GM21423 (cell line): ENCODE results near the gene INSR.
"Not testable (repeated sequence)": the region's sequence is repeated elsewhere in the genome, so short reads cannot be mapped to it uniquely, and the experiment has no call there.

ENCODE experiments used
- ATAC-seq: cut with Tn5 transposase; IDR thresholded peaks from one replicate; pipeline ENCODE4 v1.9.1; 2021; ENCODE audit warnings: mild to moderate bottlenecking, moderate library complexity; ENCODE audit not compliant: unreplicated experiment

INSR gene

GRCh38 chr19:7293762-7294557 is at the start of gene INSR:
Gene INSR, minus strand, starts transcription at chr19:7294414. Its CDS starts 523 bp downstream, at chr19:7293891.
- ATAC-seq = peak; percentile 75

GRCh38 chr19:7342143-7342542 is 47.9 kb upstream of the INSR start:
- ATAC-seq = no peak

- no peak for ATAC-seq
These were observed 47.0 kb upstream of the INSR start for GRCh38 chr19:7340959-7341837.

GRCh38 chr19:7337380-7338194 is 43.4 kb upstream of the INSR start:
- ATAC-seq = peak; percentile 69

- ATAC-seq = no peak
These were observed 42.2 kb upstream of the INSR start for GRCh38 chr19:7336321-7336973.

- no peak for ATAC-seq
These were observed 39.2 kb upstream of the INSR start for GRCh38 chr19:7333198-7334118.

GRCh38 chr19:7331446-7331845 is 37.2 kb upstream of the INSR start:
- no peak for ATAC-seq

- no peak for ATAC-seq
These were observed 34.4 kb upstream of the INSR start for GRCh38 chr19:7328647-7329046.

- no peak for ATAC-seq
These were observed 33.6 kb upstream of the INSR start for GRCh38 chr19:7327802-7328201.

GRCh38 chr19:7326105-7326877 is 32.1 kb upstream of the INSR start:
- ATAC-seq = no peak

- no peak for ATAC-seq
These were observed 24.0 kb upstream of the INSR start for GRCh38 chr19:7318176-7318575.

- ATAC-seq = no peak
These were observed 18.6 kb upstream of the INSR start for GRCh38 chr19:7312816-7313215.

GRCh38 chr19:7311911-7312310 is 17.7 kb upstream of the INSR start:
- no peak for ATAC-seq

GRCh38 chr19:7308327-7308726 is 14.1 kb upstream of the INSR start:
- ATAC-seq = not testable (repeated sequence)

- ATAC-seq = no peak
These were observed 13.5 kb upstream of the INSR start for GRCh38 chr19:7307590-7308218.

GRCh38 chr19:7304200-7304599 is 10.0 kb upstream of the INSR start:
- no peak for ATAC-seq

- no peak for ATAC-seq
These were observed 9.3 kb upstream of the INSR start for GRCh38 chr19:7303470-7303869.

- no peak for ATAC-seq
These were observed 7.3 kb upstream of the INSR start for GRCh38 chr19:7301525-7301924.
